SK-N-SH (cell line): Measurements from ENCODE around the gene FBH1. TPM values are rescaled to one million over a fixed set of nuclear protein-coding genes. Genes with fewer than 3 reads are reported as not detected.

Experiments used
- CTCF ChIA-PET: fragments of 300-600, 350-600 bp; formaldehyde crosslinking; extraction: SDS; loops from one replicate; lab custom pipeline; 2021; lab: Yijun Ruan, JAX
- POLR2A ChIA-PET: fragments of 350-600 bp; sonication (Branson Sonifier 250); formaldehyde crosslinking; extraction: SDS; loops from one replicate; lab custom pipeline; 2020; ENCODE audit warnings: antibody characterized with exemption, inconsistent platforms; lab: Yijun Ruan, JAX
- DNase-seq: peaks from one replicate; pipeline ENCODE4 v3.0.0; 2012
- H2AFZ ChIP-seq: fragments of 200-600 bp; sonication (generic); 2 replicates; pipeline ENCODE4 v1.8.1; 2016; ENCODE audit warnings: antibody characterized with exemption, mild to moderate bottlenecking, low read depth
- H3F3A ChIP-seq: fragments of 200-600 bp; sonication (generic); replicated peaks from 2 replicates; pipeline ENCODE3; 2016; ENCODE audit warnings: antibody characterized with exemption, mild to moderate bottlenecking; ENCODE audit not compliant: insufficient read depth
- H3K27ac ChIP-seq, 2 experiments: fragments of 200-500 bp in 1 of 2; fragments of 200-600 bp in 1 of 2; sonication (Bioruptor generic) in 1 of 2; sonication (generic), shearing (Covaris generic) in 1 of 2; 2 replicates each; pipeline versions ENCODE4 v1.5.1 to v1.6.1; 2014 to 2016; ENCODE audit warnings: low read depth in 2 of 2, inconsistent platforms in 1 of 2, low read length in 1 of 2, mild to moderate bottlenecking in 1 of 2, mixed read lengths in 1 of 2
- H3K27me3 ChIP-seq: fragments of 200-600 bp; sonication (generic), shearing (Covaris generic); 2 replicates; pipeline ENCODE4 v1.6.1; 2016; ENCODE audit warnings: mixed run types; ENCODE audit not compliant: insufficient read depth
- H3K36me3 ChIP-seq, 2 experiments: fragments of 200-500 bp in 1 of 2; fragments of 200-600 bp in 1 of 2; sonication (Bioruptor generic) in 1 of 2; sonication (generic) in 1 of 2; replicated peaks in 1 of 2; 2 replicates each; pipeline versions ENCODE3 to v1.5.1; 2014 to 2016; ENCODE audit warnings: low read length in 1 of 2, mild to moderate bottlenecking in 1 of 2; ENCODE audit not compliant: insufficient read depth in 2 of 2, control insufficient read depth in 1 of 2
- H3K4me1 ChIP-seq, 2 experiments: fragments of 200-500 bp in 1 of 2; fragments of 200-600 bp in 1 of 2; sonication (Bioruptor generic) in 1 of 2; sonication (generic), shearing (Covaris generic) in 1 of 2; 2 replicates each; pipeline versions ENCODE4 v1.5.1 to v1.6.1; 2014 to 2016; ENCODE audit warnings: low read depth in 1 of 2, low read length in 1 of 2, mixed run types in 1 of 2; ENCODE audit not compliant: insufficient read depth in 2 of 2, control insufficient read depth in 1 of 2
- H3K4me2 ChIP-seq: fragments of 200-600 bp; sonication (generic), shearing (Covaris generic); 2 replicates; pipeline ENCODE4 v1.6.1; 2017; ENCODE audit warnings: mixed run types
- H3K4me3 ChIP-seq, 2 experiments: fragments of 200-500 bp in 1 of 2; fragments of 200-600 bp in 1 of 2; sonication (Bioruptor generic) in 1 of 2; sonication (generic), shearing (Covaris generic) in 1 of 2; 2 replicates each; pipeline versions ENCODE4 v1.5.1 to v1.8.1; 2014 to 2016; ENCODE audit warnings: low read depth in 2 of 2, inconsistent platforms in 1 of 2, low read length in 1 of 2, mild to moderate bottlenecking in 1 of 2, mixed read lengths in 1 of 2, moderate library complexity in 1 of 2
- H3K79me2 ChIP-seq: fragments of 200-600 bp; sonication (generic); 2 replicates; pipeline ENCODE4 v1.8.1; 2017; ENCODE audit warnings: mild to moderate bottlenecking; ENCODE audit not compliant: insufficient read depth
- H3K9ac ChIP-seq: fragments of 200-600 bp; sonication (generic); 2 replicates; pipeline ENCODE4 v1.6.1; 2017; ENCODE audit warnings: mixed run types
- H3K9me2 ChIP-seq: fragments of 200-600 bp; sonication (generic); 2 replicates; pipeline ENCODE4 v1.6.1; 2017; ENCODE audit warnings: mixed run types
- H3K9me3 ChIP-seq: fragments of 200-600 bp; sonication (generic); 2 replicates; pipeline ENCODE4 v1.6.1; 2017; ENCODE audit warnings: mixed run types, mild to moderate bottlenecking, moderate library complexity
- H4K20me1 ChIP-seq: fragments of 200-600 bp; sonication (generic); 2 replicates; pipeline ENCODE4 v1.6.1; 2017; ENCODE audit warnings: mild to moderate bottlenecking, mixed run types; ENCODE audit not compliant: insufficient read depth
- CHD2 ChIP-seq: fragments of 150-350 bp; IDR thresholded peaks from 2 replicates; pipeline ENCODE4 v1.6.1; 2018; ENCODE audit warnings: low read length; ENCODE audit not compliant: partially characterized antibody
- ELF1 ChIP-seq: IDR thresholded peaks from 2 replicates; pipeline ENCODE4 v1.4.0; 2012
- EP300 ChIP-seq, 2 experiments: IDR thresholded peaks; 2 replicates each; pipeline versions ENCODE4 v1.4.0 to v1.6.1; 2012; ENCODE audit warnings: borderline replicate concordance in 1 of 2, low read depth in 1 of 2, low read length in 1 of 2
- FOSL2 ChIP-seq: IDR thresholded peaks from 2 replicates; pipeline ENCODE4 v1.4.0; 2012; ENCODE audit warnings: low read depth, mild to moderate bottlenecking, moderate library complexity, borderline replicate concordance
- FOXJ3 ChIP-seq: sonication (generic); formaldehyde crosslinking; IDR thresholded peaks from 2 replicates; pipeline ENCODE4 v1.5.1; 2020; ENCODE audit warnings: mild to moderate bottlenecking, missing genetic modification reagents
- FOXM1 ChIP-seq: IDR thresholded peaks from 2 replicates; pipeline ENCODE4 v1.4.0; 2012; ENCODE audit warnings: low read depth, mild to moderate bottlenecking
- GABPA ChIP-seq: IDR thresholded peaks from 2 replicates; pipeline ENCODE4 v1.4.0; 2012; ENCODE audit warnings: low read depth, mild to moderate bottlenecking
- GATA2 ChIP-seq: sonication (generic); formaldehyde crosslinking; IDR thresholded peaks from 2 replicates; pipeline ENCODE4 v1.5.0; 2020; ENCODE audit warnings: mild to moderate bottlenecking, missing genetic modification reagents
- MEF2A ChIP-seq: IDR thresholded peaks from 2 replicates; pipeline ENCODE4 v1.4.0; 2012; ENCODE audit warnings: low read depth, borderline replicate concordance
- MXI1 ChIP-seq: IDR thresholded peaks from 2 replicates; pipeline ENCODE4 v1.6.1; 2012; ENCODE audit warnings: mild to moderate bottlenecking, low read depth, low read length, improper control_type of control experiment
- POLR2AphosphoS5 ChIP-seq: IDR thresholded peaks from 2 replicates; pipeline ENCODE4 v1.6.1; 2012; ENCODE audit warnings: low read depth, low read length
- RFX5 ChIP-seq: IDR thresholded peaks from 2 replicates; pipeline ENCODE4 v1.6.1; 2012; ENCODE audit warnings: mild to moderate bottlenecking, improper control_type of control experiment, low read length
- RXRA ChIP-seq: IDR thresholded peaks from 2 replicates; pipeline ENCODE4 v1.4.0; 2012; ENCODE audit warnings: low read depth, mild to moderate bottlenecking, borderline replicate concordance
- TEAD4 ChIP-seq: IDR thresholded peaks from 2 replicates; pipeline ENCODE4 v1.4.0; 2012; ENCODE audit warnings: mild to moderate bottlenecking, borderline replicate concordance; ENCODE audit not compliant: insufficient read depth
- WGBS: methylation state at CpG from one replicate; pipeline ENCODE4 v1.1.6; 2017; ENCODE audit warnings: low lambda C conversion rate; 5-methylcytosine and 5-hydroxymethylcytosine counted together
- polyA plus RNA-seq, 3 experiments: library from polyadenylated mRNA; depleted of rRNA; stranded (reverse); fragments of >200 nt; gene quantifications; 2 replicates each; pipeline ENCODE4 v1.2.3, GENCODE V29; 2012
- TF ChIP-seq, protein P1 (sequence below): IDR thresholded peaks from 2 replicates; pipeline ENCODE4 v1.6.1; 2012; ENCODE audit warnings: mild to moderate bottlenecking, low read depth, low read length, moderate library complexity
- TF ChIP-seq, protein P2 (sequence below): IDR thresholded peaks from 2 replicates; pipeline ENCODE4 v1.4.0; 2012; ENCODE audit warnings: low read depth, borderline replicate concordance
- TF ChIP-seq, protein P3 (sequence below): IDR thresholded peaks from 2 replicates; pipeline ENCODE4; 2012

FBH1 gene
- polyA plus RNA-seq, 1 of the 3 experiments (the other 2 are of a cell fraction) = 60.9 TPM

- Histone ChIP-seq H3F3A (peaks cover 16% of the 10 kb centered on the region), H3K27ac (no peak overlapping the region), H3K36me3 (no peaks in the 10 kb centered on the region), H3K9ac (no peak overlapping the region), H3K9me3 (no peaks in the 10 kb centered on the region), H3K4me2 (no peak overlapping the region), H3K27me3 (no peaks in the 10 kb centered on the region), H2AFZ (no peak overlapping the region), H3K9me2 (no peaks in the 10 kb centered on the region), H3K79me2 (no peaks in the 10 kb centered on the region), H3K4me3 (no peak overlapping the region), H4K20me1 (no peaks in the 10 kb centered on the region), H3K4me1 (no peaks in the 10 kb centered on the region)
- POLR2A ChIA-PET = no interaction called here
- WGBS = 100% methylated on average over 5 of the region's 5 CpGs
- CTCF ChIA-PET = no interaction called here
- TF ChIP-seq FOSL2 (no peak), RXRA (no peak), RFX5 (no peak), MEF2A (no peak), FOXJ3 (CRISPR knock-in tag) (no peak), POLR2AphosphoS5 (no peak), EP300 (IDR thresholded peaks at IDR 0.05; ENCODE audit: borderline replicate concordance in 1 of 2, low read depth in 1 of 2, low read length in 1 of 2) (no peak), TEAD4 (no peak), GABPA (no peak), FOXM1 (no peak), GATA2 (no peak), CHD2 (no peak), ELF1 (no peak), MXI1 (no peak)
- TF ChIP-seq, protein P1, sequence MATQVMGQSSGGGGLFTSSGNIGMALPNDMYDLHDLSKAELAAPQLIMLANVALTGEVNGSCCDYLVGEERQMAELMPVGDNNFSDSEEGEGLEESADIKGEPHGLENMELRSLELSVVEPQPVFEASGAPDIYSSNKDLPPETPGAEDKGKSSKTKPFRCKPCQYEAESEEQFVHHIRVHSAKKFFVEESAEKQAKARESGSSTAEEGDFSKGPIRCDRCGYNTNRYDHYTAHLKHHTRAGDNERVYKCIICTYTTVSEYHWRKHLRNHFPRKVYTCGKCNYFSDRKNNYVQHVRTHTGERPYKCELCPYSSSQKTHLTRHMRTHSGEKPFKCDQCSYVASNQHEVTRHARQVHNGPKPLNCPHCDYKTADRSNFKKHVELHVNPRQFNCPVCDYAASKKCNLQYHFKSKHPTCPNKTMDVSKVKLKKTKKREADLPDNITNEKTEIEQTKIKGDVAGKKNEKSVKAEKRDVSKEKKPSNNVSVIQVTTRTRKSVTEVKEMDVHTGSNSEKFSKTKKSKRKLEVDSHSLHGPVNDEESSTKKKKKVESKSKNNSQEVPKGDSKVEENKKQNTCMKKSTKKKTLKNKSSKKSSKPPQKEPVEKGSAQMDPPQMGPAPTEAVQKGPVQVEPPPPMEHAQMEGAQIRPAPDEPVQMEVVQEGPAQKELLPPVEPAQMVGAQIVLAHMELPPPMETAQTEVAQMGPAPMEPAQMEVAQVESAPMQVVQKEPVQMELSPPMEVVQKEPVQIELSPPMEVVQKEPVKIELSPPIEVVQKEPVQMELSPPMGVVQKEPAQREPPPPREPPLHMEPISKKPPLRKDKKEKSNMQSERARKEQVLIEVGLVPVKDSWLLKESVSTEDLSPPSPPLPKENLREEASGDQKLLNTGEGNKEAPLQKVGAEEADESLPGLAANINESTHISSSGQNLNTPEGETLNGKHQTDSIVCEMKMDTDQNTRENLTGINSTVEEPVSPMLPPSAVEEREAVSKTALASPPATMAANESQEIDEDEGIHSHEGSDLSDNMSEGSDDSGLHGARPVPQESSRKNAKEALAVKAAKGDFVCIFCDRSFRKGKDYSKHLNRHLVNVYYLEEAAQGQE = no peak
- TF ChIP-seq, protein P2, sequence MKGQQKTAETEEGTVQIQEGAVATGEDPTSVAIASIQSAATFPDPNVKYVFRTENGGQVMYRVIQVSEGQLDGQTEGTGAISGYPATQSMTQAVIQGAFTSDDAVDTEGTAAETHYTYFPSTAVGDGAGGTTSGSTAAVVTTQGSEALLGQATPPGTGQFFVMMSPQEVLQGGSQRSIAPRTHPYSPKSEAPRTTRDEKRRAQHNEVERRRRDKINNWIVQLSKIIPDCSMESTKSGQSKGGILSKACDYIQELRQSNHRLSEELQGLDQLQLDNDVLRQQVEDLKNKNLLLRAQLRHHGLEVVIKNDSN = no peak
- TF ChIP-seq, protein P3, sequence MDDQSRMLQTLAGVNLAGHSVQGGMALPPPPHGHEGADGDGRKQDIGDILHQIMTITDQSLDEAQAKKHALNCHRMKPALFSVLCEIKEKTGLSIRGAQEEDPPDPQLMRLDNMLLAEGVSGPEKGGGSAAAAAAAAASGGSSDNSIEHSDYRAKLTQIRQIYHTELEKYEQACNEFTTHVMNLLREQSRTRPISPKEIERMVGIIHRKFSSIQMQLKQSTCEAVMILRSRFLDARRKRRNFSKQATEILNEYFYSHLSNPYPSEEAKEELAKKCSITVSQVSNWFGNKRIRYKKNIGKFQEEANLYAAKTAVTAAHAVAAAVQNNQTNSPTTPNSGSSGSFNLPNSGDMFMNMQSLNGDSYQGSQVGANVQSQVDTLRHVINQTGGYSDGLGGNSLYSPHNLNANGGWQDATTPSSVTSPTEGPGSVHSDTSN = no peak
- no peak for DNase-seq
Observed at GRCh38 chr10:5858811-5859210, 31.2 kb upstream of the FBH1 start.
